ENCODE data around the gene RPL18A.

DNA sequence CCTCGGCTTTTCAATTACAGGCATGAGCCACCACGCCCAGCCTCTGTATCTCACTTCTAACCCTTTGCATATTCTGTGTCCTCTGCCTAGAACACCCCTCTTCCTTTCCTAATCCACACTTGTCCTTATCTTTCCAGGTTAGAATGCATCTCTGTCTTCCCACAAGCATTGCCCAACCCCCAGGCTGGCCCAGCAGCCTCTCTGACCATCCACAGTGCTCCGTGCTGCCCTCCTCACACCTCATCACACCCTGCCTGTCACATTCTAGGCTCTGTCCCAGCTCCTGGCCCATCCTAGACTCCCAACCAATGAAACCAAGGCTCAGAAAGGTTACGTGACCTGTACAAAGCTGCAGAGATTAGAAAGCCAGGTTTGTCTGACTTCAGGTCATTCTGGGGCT, 23.2 kb upstream of the RPL18A start:
- TF ChIP-seq, protein P1, sequence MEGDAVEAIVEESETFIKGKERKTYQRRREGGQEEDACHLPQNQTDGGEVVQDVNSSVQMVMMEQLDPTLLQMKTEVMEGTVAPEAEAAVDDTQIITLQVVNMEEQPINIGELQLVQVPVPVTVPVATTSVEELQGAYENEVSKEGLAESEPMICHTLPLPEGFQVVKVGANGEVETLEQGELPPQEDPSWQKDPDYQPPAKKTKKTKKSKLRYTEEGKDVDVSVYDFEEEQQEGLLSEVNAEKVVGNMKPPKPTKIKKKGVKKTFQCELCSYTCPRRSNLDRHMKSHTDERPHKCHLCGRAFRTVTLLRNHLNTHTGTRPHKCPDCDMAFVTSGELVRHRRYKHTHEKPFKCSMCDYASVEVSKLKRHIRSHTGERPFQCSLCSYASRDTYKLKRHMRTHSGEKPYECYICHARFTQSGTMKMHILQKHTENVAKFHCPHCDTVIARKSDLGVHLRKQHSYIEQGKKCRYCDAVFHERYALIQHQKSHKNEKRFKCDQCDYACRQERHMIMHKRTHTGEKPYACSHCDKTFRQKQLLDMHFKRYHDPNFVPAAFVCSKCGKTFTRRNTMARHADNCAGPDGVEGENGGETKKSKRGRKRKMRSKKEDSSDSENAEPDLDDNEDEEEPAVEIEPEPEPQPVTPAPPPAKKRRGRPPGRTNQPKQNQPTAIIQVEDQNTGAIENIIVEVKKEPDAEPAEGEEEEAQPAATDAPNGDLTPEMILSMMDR (conservative IDR thresholded peaks at IDR 0.05; ENCODE audit: low read depth, low read length) = no peak
- TF ChIP-seq EZH2 (IDR thresholded peaks at IDR 0.05; ENCODE audit: low read length, unreplicated experiment) = no peak
- TF ChIP-seq EZH2phosphoT487 (IDR thresholded peaks at IDR 0.05; ENCODE audit: borderline replicate concordance, low read length) = no peak

Measured in PC-3 (cell line).